HG03457 (cell line): ENCODE measurements around the gene TMEM59L.

Source experiments
- ATAC-seq: cut with Tn5 transposase; IDR thresholded peaks from one replicate; pipeline ENCODE4 v1.9.1; 2021; ENCODE audit warnings: moderate number of reproducible peaks; ENCODE audit not compliant: unreplicated experiment

The TMEM59L gene

DNA sequence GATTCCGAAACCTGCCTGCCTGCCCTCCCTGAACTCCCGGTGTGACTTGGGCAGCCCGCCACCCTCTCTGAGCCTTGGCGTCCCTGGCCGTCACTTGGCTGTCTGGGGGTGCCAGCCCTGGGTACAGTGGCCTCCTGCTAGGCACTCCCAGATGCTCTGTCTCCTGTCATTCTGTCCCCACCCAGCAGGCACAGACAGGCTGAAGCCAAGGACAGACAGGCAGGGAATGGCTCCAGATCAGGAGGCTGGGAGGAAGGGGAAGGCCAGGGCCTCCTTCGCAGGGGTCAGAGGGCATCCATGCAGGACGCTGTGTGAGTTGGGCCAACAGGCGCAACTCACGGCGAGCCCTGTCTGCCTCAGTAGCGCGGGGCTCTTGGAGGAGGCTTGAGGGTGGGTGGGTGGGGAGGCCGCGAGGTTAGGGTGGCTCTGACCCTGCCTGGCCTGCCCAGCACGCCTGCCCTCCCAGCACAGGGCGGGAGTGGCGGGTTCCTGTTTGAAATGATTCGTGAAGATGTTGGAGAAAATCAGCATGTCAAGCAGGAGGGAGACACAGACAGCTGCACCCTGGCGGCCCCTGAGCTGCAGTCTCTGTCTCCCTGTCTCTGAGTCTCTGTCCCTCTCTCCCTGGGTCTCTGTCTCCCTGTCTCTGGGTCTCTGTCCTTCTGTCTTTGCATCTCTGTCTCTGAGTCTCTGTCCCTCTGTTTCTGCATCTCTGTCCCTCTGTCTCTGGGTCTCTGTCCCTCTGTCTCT lies 43.8 kb downstream of the TMEM59L start:
- no peak for ATAC-seq

DNA sequence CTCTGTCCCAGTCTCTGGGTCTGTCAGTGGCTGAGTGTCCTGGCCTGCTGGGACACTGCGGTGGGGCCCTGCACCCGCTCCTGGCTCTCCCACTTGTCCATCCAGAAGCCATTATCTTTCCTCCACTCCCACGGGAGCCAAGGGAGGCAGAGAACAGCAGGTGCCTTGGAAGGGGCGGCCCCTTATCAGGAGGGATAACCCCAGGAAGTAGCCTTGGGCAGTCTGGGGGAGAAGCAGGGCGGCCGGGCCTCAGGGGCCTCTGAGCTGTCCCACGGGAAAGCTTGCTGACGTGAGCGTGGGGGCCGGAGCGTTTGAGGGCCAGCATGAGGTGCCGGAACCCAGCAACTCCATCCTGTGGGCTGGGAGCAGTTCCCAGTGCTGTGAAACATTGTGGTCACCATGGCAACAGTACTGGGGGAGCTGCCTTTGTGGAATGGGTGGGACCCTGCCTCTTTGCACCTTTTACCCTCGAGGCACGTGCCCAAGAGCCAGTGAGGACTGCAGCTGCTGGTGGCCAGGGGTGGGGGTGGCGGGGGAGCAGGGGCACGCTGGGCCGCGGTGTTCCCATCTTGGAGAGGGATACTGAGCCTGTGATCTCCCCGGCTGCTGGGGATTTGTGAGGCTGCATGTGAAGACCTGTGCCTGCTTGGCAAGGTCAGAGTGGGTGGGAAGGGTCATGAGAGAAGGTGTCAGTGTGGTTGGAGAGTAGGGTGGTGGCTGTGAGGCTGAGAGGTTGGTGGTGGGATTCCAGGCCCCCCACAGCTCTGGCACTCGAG lies 45.1 kb downstream of the TMEM59L start:
- no peak for ATAC-seq

GRCh38 chr19:18658366-18658855 lies 45.7 kb downstream of the TMEM59L start:
- ATAC-seq: no peak

DNA sequence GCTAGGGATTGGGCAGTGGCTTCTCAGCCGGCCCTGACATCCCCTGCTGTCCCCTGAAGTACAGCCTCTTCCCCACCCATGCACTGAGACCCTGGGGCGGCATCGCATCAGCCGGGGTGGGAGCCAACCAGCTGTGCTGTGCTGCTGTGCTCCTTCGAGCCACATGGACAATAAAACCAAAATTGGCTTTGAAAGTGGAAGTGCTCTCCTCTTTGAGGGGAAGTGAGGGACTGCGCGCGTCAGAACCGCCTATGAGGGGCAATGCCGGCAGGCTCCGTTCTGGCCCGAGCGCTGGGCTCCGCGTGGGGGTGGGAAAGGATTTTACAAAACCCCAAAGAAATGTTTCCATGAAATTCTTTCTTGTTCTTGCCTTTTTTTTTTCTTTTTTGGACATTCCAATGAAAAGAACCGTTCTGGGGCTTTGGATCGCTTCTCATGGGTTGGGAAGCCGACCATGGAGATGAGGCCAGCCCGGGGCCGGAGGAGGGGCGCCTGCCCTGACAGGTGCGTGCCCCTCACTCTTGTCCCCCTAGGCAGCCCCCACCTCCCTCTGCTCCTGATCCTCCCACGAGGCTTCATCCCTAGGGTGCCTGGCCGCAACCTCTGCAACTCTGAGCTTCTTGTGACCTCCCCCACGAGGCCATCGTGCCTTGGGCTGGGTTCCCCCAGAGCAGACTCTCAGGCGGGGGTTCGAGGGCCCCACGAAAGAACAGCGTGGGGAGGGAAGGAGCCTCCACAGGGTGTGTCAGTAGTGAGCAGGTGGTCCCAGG lies 46.8 kb downstream of the TMEM59L start:
- no peak for ATAC-seq

GRCh38 chr19:18660051-18660910 lies 47.6 kb downstream of the TMEM59L start:
- ATAC-seq: no peak

- no peak for ATAC-seq
Measured at GRCh38 chr19:18660939-18661670, 48.4 kb downstream of the TMEM59L start.

GRCh38 chr19:18662972-18663732 lies 50.5 kb downstream of the TMEM59L start:
- ATAC-seq: no peak

DNA sequence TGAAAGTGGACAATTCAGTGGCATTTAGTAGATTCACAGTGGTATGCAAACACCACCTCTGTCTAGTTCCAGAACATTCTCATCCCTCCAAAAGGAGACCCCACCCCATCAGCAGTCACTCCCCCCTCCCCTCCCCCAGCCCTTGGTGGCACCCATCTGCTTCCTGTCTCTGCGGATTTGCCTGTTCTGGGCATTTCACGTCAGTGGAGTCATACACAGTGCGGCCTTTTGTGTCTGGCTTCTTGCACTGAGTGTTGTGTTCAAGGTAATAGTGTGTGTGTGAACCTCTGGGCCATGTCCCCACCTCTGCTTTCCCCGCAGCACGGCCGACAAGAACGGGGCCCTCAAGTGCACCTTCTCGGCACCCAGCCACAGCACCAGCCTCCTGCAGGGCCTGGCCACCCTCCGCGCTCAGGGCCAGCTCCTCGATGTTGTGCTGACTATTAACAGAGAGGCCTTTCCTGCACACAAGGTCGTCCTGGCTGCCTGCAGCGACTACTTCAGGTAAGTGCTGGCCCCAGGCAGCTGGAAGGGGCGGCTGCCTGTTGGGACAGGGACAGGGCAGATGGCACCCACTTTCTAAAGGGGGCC lies 51.4 kb downstream of the TMEM59L start:
- ATAC-seq: no peak

DNA sequence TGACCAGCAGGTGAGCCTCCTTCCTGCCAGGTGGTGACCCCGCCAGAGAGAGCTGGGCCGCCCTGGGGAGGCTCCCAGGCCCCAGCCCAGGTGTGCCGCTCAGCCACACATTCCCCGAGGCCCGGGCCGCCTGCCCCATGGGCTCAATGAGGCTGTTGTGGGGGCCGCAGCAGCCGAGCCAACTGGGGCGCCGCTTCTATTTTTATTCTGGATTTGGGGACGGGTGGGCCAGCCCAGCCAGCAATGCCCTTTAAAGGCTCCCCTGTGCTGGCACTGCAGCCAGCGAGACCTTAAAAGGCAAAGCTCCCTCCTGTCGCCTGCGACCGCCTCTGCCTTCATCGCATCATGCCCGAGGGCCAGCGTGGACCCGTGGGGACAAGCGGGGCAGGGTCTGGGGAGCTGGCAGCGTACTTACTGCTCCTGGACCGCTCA lies 53.1 kb downstream of the TMEM59L start:
- no peak for ATAC-seq

- no peak for ATAC-seq
Measured at GRCh38 chr19:18666317-18666716, 53.6 kb downstream of the TMEM59L start.

DNA sequence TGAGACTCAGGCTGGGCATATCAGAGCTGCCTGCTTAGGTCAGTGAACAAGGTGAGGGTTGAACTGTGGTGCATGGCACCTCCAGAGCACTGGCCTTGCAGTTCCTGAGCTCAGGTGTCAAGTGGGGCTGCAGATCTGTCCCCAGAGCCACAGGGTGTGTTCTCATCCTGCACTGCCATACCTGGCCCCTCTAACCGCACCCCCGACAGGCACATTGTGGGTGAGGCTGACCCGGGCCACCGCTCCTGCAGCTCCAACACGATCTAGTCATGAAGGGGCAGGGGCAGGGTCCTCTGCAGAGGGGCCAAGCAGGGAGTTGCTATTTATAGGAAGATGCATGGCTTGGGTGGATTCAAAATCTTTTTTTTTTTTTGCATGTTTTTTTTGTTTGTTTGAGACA lies 54.1 kb downstream of the TMEM59L start:
- no peak for ATAC-seq

- ATAC-seq: no peak
Measured at GRCh38 chr19:18667531-18668251, 55.0 kb downstream of the TMEM59L start.

DNA sequence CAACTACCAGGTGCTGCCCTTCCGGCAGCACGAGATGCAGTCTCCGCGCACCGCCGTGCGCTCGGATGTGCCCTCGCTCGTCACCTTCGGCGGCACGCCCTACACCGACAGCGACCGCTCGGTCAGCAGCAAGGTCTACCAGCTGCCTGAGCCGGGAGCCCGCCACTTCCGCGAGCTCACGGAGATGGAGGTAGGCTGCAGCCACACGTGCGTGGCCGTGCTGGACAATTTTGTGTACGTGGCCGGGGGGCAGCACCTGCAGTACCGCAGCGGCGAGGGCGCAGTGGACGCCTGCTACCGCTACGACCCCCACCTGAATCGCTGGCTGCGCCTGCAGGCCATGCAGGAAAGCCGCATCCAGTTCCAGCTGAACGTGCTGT lies 55.6 kb downstream of the TMEM59L start:
- no peak for ATAC-seq

DNA sequence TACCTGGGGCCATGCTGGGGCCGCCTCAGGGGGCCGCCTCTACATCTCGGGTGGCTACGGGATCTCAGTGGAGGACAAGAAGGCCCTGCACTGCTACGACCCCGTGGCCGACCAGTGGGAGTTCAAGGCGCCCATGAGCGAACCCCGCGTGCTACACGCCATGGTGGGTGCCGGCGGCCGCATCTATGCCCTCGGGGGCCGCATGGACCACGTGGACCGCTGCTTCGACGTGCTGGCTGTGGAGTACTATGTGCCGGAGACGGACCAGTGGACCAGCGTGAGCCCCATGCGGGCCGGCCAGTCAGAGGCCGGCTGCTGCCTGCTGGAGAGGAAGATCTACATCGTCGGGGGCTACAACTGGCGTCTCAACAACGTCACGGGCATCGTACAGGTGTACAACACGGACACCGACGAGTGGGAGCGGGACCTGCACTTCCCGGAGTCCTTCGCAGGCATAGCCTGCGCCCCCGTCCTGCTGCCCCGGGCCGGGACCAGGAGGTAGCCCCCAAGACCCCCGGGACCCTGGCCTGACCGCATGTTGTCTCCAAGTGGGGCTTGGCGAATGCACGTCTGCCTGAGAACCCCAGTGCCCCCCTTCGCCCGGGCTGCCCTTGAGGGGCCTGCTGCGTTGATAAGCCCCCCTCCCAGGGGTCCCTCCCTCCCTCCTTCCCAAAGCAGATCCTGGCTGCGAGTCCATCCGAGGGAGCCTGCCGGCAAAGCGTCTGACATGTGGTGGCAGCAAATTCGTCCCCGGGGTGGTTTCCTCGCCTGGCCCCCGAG lies 56.3 kb downstream of the TMEM59L start:
- no peak for ATAC-seq

DNA sequence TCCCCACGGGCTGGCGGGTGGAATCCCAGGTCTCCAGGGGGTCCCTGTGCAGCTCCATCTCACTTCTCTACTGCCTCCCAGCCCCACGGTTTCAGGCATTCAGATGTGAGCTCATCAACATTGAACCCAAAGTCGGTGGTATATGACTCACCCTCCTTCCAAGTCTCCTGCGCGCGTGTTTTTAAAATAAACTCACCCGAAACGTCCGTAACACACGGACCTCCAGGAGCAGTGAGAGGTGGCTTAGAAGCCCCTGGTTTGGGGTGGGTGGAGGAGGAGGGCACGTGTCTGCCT lies 56.8 kb downstream of the TMEM59L start:
- ATAC-seq: no peak

- ATAC-seq: no peak
Measured at GRCh38 chr19:18669883-18670282, 57.2 kb downstream of the TMEM59L start.

- no peak for ATAC-seq
Measured at GRCh38 chr19:18670312-18670711, 57.6 kb downstream of the TMEM59L start.
